DND-41 (cell line): ENCODE measurements around the gene PRKCD.
"Not testable (repeated sequence)": the region's sequence is repeated elsewhere in the genome, so short reads cannot be mapped to it uniquely, and the experiment has no call there.

Experiments used
- ATAC-seq: fragments of 200-7000 bp; cut with Tn5 transposase; 3 replicates; pipeline ENCODE4 v1.9.1; 2021; ENCODE audit warnings: low read depth; ENCODE audit not compliant: insufficient read depth
- DNase-seq: peaks from one replicate; pipeline ENCODE4 v3.0.0-alpha.2; 2020
- H2AFZ ChIP-seq: 2 replicates; pipeline ENCODE4 v1.6.0; 2012; ENCODE audit warnings: low read depth, low read length
- H3K27ac ChIP-seq: 2 replicates; pipeline ENCODE4 v1.5.1; 2012; ENCODE audit warnings: low read length, inconsistent platforms
- H3K27me3 ChIP-seq: fragments of 200-600 bp; sonication (generic); 2 replicates; pipeline ENCODE4 v1.6.0; 2012; ENCODE audit warnings: low read length, mild to moderate bottlenecking, inconsistent platforms; ENCODE audit not compliant: insufficient read depth, poor library complexity
- H3K36me3 ChIP-seq: 2 replicates; pipeline ENCODE4 v1.5.1; 2012; ENCODE audit warnings: low read length, inconsistent platforms; ENCODE audit not compliant: insufficient read depth
- H3K4me1 ChIP-seq: 2 replicates; pipeline ENCODE4 v1.5.1; 2012; ENCODE audit warnings: mild to moderate bottlenecking, low read length; ENCODE audit not compliant: insufficient read depth
- H3K4me2 ChIP-seq: 2 replicates; pipeline ENCODE4 v1.6.0; 2012; ENCODE audit warnings: mild to moderate bottlenecking, moderate library complexity, low read length, inconsistent platforms; ENCODE audit not compliant: insufficient read depth
- H3K4me3 ChIP-seq, 2 experiments: fragments of 200-600 bp in 1 of 2; shearing (Covaris generic) in 1 of 2; 2 replicates each; pipeline ENCODE4 v1.5.1; 2012 to 2016; ENCODE audit warnings: inconsistent platforms in 2 of 2, low read length in 2 of 2, mild to moderate bottlenecking in 2 of 2, low read depth in 1 of 2, moderate library complexity in 1 of 2
- H3K79me2 ChIP-seq: 2 replicates; pipeline ENCODE4 v1.6.0; 2012; ENCODE audit warnings: low read length, inconsistent platforms; ENCODE audit not compliant: insufficient read depth
- H3K9ac ChIP-seq: 2 replicates; pipeline ENCODE4 v1.6.0; 2012; ENCODE audit warnings: low read depth, mild to moderate bottlenecking, inconsistent platforms, low read length, moderate library complexity
- H3K9me3 ChIP-seq: 2 replicates; pipeline ENCODE4 v1.5.1; 2012; ENCODE audit warnings: low read length, moderate library complexity, mild to moderate bottlenecking, inconsistent platforms; ENCODE audit not compliant: insufficient read depth, severe bottlenecking
- H4K20me1 ChIP-seq: 2 replicates; pipeline ENCODE4 v1.6.0; 2012; ENCODE audit warnings: low read length; ENCODE audit not compliant: insufficient read depth
- EZH2 ChIP-seq: IDR thresholded peaks from 3 replicates; pipeline ENCODE4 v1.6.1; 2012; ENCODE audit warnings: borderline replicate concordance, low read depth, mild to moderate bottlenecking, moderate library complexity, low read length, inconsistent platforms; ENCODE audit not compliant: severe bottlenecking
- TF ChIP-seq, protein P1 (sequence below): IDR thresholded peaks from 2 replicates; pipeline ENCODE4 v1.5.1; 2012; ENCODE audit warnings: borderline replicate concordance, low read length, moderate library complexity, mild to moderate bottlenecking; ENCODE audit not compliant: poor library complexity, severe bottlenecking; ENCODE audit errors: extremely low read depth

PRKCD gene

DNA sequence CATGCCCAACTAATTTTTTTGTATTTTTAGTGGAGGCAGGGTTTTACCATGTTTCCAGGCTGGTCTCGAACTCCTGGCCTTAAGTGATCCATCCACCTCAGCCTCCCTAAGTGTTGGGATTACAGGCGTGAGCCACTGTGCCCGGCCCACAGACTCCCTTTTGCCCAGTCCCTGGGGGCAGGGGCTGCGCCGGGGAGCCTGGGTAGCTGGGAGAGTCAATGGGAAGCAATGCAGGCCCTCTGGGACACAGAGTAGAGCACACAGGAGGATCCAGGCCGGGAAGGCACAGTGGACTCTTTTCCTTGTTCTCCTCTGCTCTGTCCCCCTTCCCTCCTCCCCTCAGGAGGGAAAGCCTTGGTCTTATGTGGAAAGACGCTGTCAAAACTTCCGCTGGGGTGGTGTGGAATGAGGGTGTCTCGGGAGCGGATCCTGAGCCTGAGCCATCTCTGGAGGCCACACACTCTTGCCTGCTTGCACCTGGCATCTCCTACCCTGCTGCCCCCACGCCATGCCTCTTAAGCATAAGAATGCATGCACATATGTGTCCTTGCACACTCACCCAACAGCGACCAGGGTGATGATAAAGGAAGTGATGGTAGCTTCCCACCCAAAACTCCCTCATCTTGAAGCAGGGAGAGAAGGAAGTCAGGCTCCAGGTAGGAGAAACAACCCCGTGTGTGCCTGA is 11.9 kb upstream of the PRKCD start:
- DNase-seq (no peak), ATAC-seq (no peak)
- H3K4me1 ChIP-seq = no peaks in the 10 kb centered on the region
- peaks cover 11% of the 10 kb centered on the region for H3K27me3 ChIP-seq
- no peak overlapping the region for H3K4me3 ChIP-seq
- H3K79me2 ChIP-seq = no peaks in the 10 kb centered on the region
- H3K9ac ChIP-seq = no peak overlapping the region
- H3K36me3 ChIP-seq = no peaks in the 10 kb centered on the region
- H4K20me1 ChIP-seq = no peaks in the 10 kb centered on the region
- H3K27ac ChIP-seq = no peak overlapping the region
- TF ChIP-seq, protein P1, sequence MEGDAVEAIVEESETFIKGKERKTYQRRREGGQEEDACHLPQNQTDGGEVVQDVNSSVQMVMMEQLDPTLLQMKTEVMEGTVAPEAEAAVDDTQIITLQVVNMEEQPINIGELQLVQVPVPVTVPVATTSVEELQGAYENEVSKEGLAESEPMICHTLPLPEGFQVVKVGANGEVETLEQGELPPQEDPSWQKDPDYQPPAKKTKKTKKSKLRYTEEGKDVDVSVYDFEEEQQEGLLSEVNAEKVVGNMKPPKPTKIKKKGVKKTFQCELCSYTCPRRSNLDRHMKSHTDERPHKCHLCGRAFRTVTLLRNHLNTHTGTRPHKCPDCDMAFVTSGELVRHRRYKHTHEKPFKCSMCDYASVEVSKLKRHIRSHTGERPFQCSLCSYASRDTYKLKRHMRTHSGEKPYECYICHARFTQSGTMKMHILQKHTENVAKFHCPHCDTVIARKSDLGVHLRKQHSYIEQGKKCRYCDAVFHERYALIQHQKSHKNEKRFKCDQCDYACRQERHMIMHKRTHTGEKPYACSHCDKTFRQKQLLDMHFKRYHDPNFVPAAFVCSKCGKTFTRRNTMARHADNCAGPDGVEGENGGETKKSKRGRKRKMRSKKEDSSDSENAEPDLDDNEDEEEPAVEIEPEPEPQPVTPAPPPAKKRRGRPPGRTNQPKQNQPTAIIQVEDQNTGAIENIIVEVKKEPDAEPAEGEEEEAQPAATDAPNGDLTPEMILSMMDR = no peak
- no peak for TF ChIP-seq EZH2
- H3K4me2 ChIP-seq = no peak overlapping the region
- H2AFZ ChIP-seq = no peak overlapping the region
- no peaks in the 10 kb centered on the region for H3K9me3 ChIP-seq

DNA sequence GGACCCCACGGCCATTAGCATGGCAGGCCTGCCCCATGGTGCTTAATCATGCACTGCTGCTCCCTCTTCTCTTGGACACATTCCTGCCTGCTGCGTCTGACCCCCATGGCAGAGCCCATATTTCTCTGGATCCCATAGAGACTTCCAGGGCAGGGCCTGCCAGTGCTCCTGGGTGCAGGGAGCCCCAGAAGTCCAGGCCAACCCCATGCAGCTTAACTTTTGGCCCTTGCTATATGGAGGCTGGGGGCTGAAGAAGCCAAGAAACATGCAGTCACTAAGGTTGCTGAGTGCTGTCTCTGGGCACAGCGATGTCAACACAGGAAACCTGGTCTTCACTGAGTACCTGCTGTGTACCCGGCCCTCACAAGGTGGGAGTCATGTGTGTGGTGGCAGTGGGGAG is 11.3 kb upstream of the PRKCD start:
- Histone ChIP-seq H3K9ac (no peak overlapping the region), H4K20me1 (no peaks in the 10 kb centered on the region), H3K27ac (no peak overlapping the region), H3K36me3 (no peaks in the 10 kb centered on the region), H3K4me2 (no peak overlapping the region), H3K4me3 (no peak overlapping the region), H3K79me2 (no peaks in the 10 kb centered on the region), H3K4me1 (no peaks in the 10 kb centered on the region), H3K9me3 (no peaks in the 10 kb centered on the region), H2AFZ (no peak overlapping the region), H3K27me3 (peaks cover 11% of the 10 kb centered on the region)
- DNase-seq (no peak), ATAC-seq (no peak)
- no peak for TF ChIP-seq EZH2
- TF ChIP-seq, protein P1 = no peak

DNA sequence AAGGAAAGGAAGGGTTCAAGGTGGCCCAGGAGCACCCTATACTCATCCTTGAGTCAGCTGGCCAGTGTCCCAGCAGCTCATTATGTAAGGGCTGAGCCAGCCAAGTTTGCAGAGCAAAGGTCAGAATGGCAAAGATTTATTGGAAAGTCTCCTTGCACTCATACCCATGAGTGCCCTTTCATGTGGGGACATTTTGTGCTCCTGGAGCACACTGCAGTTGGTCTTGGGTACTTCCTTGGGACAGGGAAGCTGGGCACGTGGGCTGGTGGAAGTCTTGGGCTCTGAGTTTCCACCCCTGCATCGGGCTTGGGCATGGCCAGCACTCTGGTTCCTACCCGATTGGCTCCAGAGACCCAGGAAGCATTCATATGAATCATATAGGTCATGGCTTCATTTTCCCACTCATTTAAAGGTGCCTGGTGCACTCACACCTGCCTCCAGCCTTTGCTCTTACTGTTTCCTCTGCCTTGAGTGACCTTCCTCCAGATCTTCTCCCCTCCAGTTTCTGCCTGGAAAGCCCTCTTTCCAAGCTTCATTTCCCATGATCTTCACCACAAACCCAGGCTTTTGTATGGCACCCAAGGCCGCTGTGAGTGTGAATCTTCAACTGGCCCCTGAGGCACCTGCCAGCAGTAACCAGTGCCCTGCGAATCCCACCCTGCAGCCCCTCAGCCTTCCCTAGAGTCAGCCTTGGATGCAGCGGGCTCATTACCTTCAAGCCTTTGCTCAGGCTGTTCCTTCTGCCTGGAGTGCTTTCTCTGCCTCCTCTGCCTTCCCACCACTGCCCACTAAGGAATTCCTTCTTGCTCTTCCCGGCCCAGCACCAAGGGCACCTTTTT is 10.5 kb upstream of the PRKCD start:
- no peaks in the 10 kb centered on the region for H3K9me3 ChIP-seq
- H3K36me3 ChIP-seq = no peaks in the 10 kb centered on the region
- H3K27ac ChIP-seq = no peak overlapping the region
- no peak overlapping the region for H3K9ac ChIP-seq
- no peaks in the 10 kb centered on the region for H3K79me2 ChIP-seq
- H3K4me1 ChIP-seq = no peaks in the 10 kb centered on the region
- H3K4me3 ChIP-seq = no peak overlapping the region
- peaks cover 11% of the 10 kb centered on the region for H3K27me3 ChIP-seq
- no peak for TF ChIP-seq EZH2
- TF ChIP-seq, protein P1 = no peak
- H3K4me2 ChIP-seq = no peak overlapping the region
- H2AFZ ChIP-seq = no peak overlapping the region
- H4K20me1 ChIP-seq = no peaks in the 10 kb centered on the region
- ATAC-seq (no peak), DNase-seq (no peak)

DNA sequence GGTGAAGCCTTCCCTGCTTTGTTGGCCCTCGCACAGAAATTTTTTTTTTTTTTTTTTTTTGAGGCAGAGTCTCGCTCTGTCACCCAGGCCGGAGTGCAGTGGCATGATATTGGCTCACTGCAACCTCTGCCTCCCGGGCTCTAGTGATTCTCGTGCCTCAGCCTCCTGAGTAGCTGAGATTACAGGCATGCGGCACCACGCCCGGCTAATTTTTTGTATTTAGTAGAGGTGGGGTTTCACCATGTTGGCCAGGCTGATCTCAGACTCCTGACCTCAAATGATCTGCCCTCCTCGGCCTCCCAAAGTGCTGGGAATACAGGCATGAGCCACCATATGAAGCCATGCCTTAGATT is 9.9 kb upstream of the PRKCD start:
- H3K27me3 ChIP-seq = peaks cover 11% of the 10 kb centered on the region
- DNase-seq, H3K36me3 ChIP-seq, H2AFZ ChIP-seq, H3K27ac ChIP-seq, H3K9ac ChIP-seq, H4K20me1 ChIP-seq, H3K79me2 ChIP-seq, ATAC-seq, H3K9me3 ChIP-seq, H3K4me1 ChIP-seq, H3K4me3 ChIP-seq, H3K4me2 ChIP-seq: not testable (repeated sequence)
